SK-N-SH (cell line): Measurements from ENCODE around the gene MCC. TPM values are rescaled to one million over a fixed set of nuclear protein-coding genes. Genes with fewer than 3 reads are reported as not detected.

ENCODE experiments used
- CTCF ChIA-PET: fragments of 300-600, 350-600 bp; formaldehyde crosslinking; extraction: SDS; loops from one replicate; lab custom pipeline; 2021; lab: Yijun Ruan, JAX
- POLR2A ChIA-PET: fragments of 350-600 bp; sonication (Branson Sonifier 250); formaldehyde crosslinking; extraction: SDS; loops from one replicate; lab custom pipeline; 2020; ENCODE audit warnings: antibody characterized with exemption, inconsistent platforms; lab: Yijun Ruan, JAX
- DNase-seq: peaks from one replicate; pipeline ENCODE4 v3.0.0; 2012
- H2AFZ ChIP-seq: fragments of 200-600 bp; sonication (generic); 2 replicates; pipeline ENCODE4 v1.8.1; 2016; ENCODE audit warnings: antibody characterized with exemption, mild to moderate bottlenecking, low read depth
- H3F3A ChIP-seq: fragments of 200-600 bp; sonication (generic); replicated peaks from 2 replicates; pipeline ENCODE3; 2016; ENCODE audit warnings: antibody characterized with exemption, mild to moderate bottlenecking; ENCODE audit not compliant: insufficient read depth
- H3K27ac ChIP-seq, 2 experiments: fragments of 200-500 bp in 1 of 2; fragments of 200-600 bp in 1 of 2; sonication (Bioruptor generic) in 1 of 2; sonication (generic), shearing (Covaris generic) in 1 of 2; 2 replicates each; pipeline versions ENCODE4 v1.5.1 to v1.6.1; 2014 to 2016; ENCODE audit warnings: low read depth in 2 of 2, inconsistent platforms in 1 of 2, low read length in 1 of 2, mild to moderate bottlenecking in 1 of 2, mixed read lengths in 1 of 2
- H3K27me3 ChIP-seq: fragments of 200-600 bp; sonication (generic), shearing (Covaris generic); 2 replicates; pipeline ENCODE4 v1.6.1; 2016; ENCODE audit warnings: mixed run types; ENCODE audit not compliant: insufficient read depth
- H3K36me3 ChIP-seq, 2 experiments: fragments of 200-500 bp in 1 of 2; fragments of 200-600 bp in 1 of 2; sonication (Bioruptor generic) in 1 of 2; sonication (generic) in 1 of 2; replicated peaks in 1 of 2; 2 replicates each; pipeline versions ENCODE3 to v1.5.1; 2014 to 2016; ENCODE audit warnings: low read length in 1 of 2, mild to moderate bottlenecking in 1 of 2; ENCODE audit not compliant: insufficient read depth in 2 of 2, control insufficient read depth in 1 of 2
- H3K4me1 ChIP-seq, 2 experiments: fragments of 200-500 bp in 1 of 2; fragments of 200-600 bp in 1 of 2; sonication (Bioruptor generic) in 1 of 2; sonication (generic), shearing (Covaris generic) in 1 of 2; 2 replicates each; pipeline versions ENCODE4 v1.5.1 to v1.6.1; 2014 to 2016; ENCODE audit warnings: low read depth in 1 of 2, low read length in 1 of 2, mixed run types in 1 of 2; ENCODE audit not compliant: insufficient read depth in 2 of 2, control insufficient read depth in 1 of 2
- H3K4me2 ChIP-seq: fragments of 200-600 bp; sonication (generic), shearing (Covaris generic); 2 replicates; pipeline ENCODE4 v1.6.1; 2017; ENCODE audit warnings: mixed run types
- H3K4me3 ChIP-seq, 2 experiments: fragments of 200-500 bp in 1 of 2; fragments of 200-600 bp in 1 of 2; sonication (Bioruptor generic) in 1 of 2; sonication (generic), shearing (Covaris generic) in 1 of 2; 2 replicates each; pipeline versions ENCODE4 v1.5.1 to v1.8.1; 2014 to 2016; ENCODE audit warnings: low read depth in 2 of 2, inconsistent platforms in 1 of 2, low read length in 1 of 2, mild to moderate bottlenecking in 1 of 2, mixed read lengths in 1 of 2, moderate library complexity in 1 of 2
- H3K79me2 ChIP-seq: fragments of 200-600 bp; sonication (generic); 2 replicates; pipeline ENCODE4 v1.8.1; 2017; ENCODE audit warnings: mild to moderate bottlenecking; ENCODE audit not compliant: insufficient read depth
- H3K9ac ChIP-seq: fragments of 200-600 bp; sonication (generic); 2 replicates; pipeline ENCODE4 v1.6.1; 2017; ENCODE audit warnings: mixed run types
- H3K9me2 ChIP-seq: fragments of 200-600 bp; sonication (generic); 2 replicates; pipeline ENCODE4 v1.6.1; 2017; ENCODE audit warnings: mixed run types
- H3K9me3 ChIP-seq: fragments of 200-600 bp; sonication (generic); 2 replicates; pipeline ENCODE4 v1.6.1; 2017; ENCODE audit warnings: mixed run types, mild to moderate bottlenecking, moderate library complexity
- H4K20me1 ChIP-seq: fragments of 200-600 bp; sonication (generic); 2 replicates; pipeline ENCODE4 v1.6.1; 2017; ENCODE audit warnings: mild to moderate bottlenecking, mixed run types; ENCODE audit not compliant: insufficient read depth
- CHD2 ChIP-seq: fragments of 150-350 bp; IDR thresholded peaks from 2 replicates; pipeline ENCODE4 v1.6.1; 2018; ENCODE audit warnings: low read length; ENCODE audit not compliant: partially characterized antibody
- EP300 ChIP-seq, 2 experiments: IDR thresholded peaks; 2 replicates each; pipeline versions ENCODE4 v1.4.0 to v1.6.1; 2012; ENCODE audit warnings: borderline replicate concordance in 1 of 2, low read depth in 1 of 2, low read length in 1 of 2
- EZH2phosphoT487 ChIP-seq: fragments of 200-600 bp; sonication (generic); IDR thresholded peaks from 2 replicates; pipeline ENCODE4 v1.6.1; 2017; ENCODE audit warnings: low read depth, mixed run types, mild to moderate bottlenecking, antibody characterized with exemption, moderate library complexity, borderline replicate concordance
- GATA2 ChIP-seq: sonication (generic); formaldehyde crosslinking; IDR thresholded peaks from 2 replicates; pipeline ENCODE4 v1.5.0; 2020; ENCODE audit warnings: mild to moderate bottlenecking, missing genetic modification reagents
- MXI1 ChIP-seq: IDR thresholded peaks from 2 replicates; pipeline ENCODE4 v1.6.1; 2012; ENCODE audit warnings: mild to moderate bottlenecking, low read depth, low read length, improper control_type of control experiment
- NFIC ChIP-seq: IDR thresholded peaks from 2 replicates; pipeline ENCODE4 v1.4.0; 2012; ENCODE audit warnings: borderline replicate concordance
- RAD21 ChIP-seq: IDR thresholded peaks from 2 replicates; pipeline ENCODE4 v1.6.1; 2012; ENCODE audit warnings: mild to moderate bottlenecking, low read length
- RCOR1 ChIP-seq: fragments of 150-350 bp; IDR thresholded peaks from 2 replicates; pipeline ENCODE4 v1.6.1; 2017; ENCODE audit warnings: antibody characterized with exemption, low read length
- REST ChIP-seq: IDR thresholded peaks from 2 replicates; pipeline ENCODE4 v1.6.1; 2012; ENCODE audit warnings: mild to moderate bottlenecking, low read depth, low read length, moderate library complexity
- TAF1 ChIP-seq: IDR thresholded peaks from 2 replicates; pipeline ENCODE4 v1.6.1; 2012; ENCODE audit warnings: low read depth, mild to moderate bottlenecking, low read length, moderate library complexity, borderline replicate concordance
- TCF12 ChIP-seq: IDR thresholded peaks from 2 replicates; pipeline ENCODE4 v1.4.0; 2012
- WGBS: methylation state at CpG from one replicate; pipeline ENCODE4 v1.1.6; 2017; ENCODE audit warnings: low lambda C conversion rate; 5-methylcytosine and 5-hydroxymethylcytosine counted together
- polyA plus RNA-seq, 3 experiments: library from polyadenylated mRNA; depleted of rRNA; stranded (reverse); fragments of >200 nt; gene quantifications; 2 replicates each; pipeline ENCODE4 v1.2.3, GENCODE V29; 2012
- TF ChIP-seq, protein P1 (sequence below): fragments of 150-350 bp; IDR thresholded peaks from 2 replicates; pipeline ENCODE4 v1.6.1; 2017; ENCODE audit warnings: antibody characterized with exemption, low read length, low read depth, borderline replicate concordance

Gene MCC
- polyA plus RNA-seq, 1 of the 3 experiments (the other 2 are of a cell fraction), result 3.6 TPM

DNA sequence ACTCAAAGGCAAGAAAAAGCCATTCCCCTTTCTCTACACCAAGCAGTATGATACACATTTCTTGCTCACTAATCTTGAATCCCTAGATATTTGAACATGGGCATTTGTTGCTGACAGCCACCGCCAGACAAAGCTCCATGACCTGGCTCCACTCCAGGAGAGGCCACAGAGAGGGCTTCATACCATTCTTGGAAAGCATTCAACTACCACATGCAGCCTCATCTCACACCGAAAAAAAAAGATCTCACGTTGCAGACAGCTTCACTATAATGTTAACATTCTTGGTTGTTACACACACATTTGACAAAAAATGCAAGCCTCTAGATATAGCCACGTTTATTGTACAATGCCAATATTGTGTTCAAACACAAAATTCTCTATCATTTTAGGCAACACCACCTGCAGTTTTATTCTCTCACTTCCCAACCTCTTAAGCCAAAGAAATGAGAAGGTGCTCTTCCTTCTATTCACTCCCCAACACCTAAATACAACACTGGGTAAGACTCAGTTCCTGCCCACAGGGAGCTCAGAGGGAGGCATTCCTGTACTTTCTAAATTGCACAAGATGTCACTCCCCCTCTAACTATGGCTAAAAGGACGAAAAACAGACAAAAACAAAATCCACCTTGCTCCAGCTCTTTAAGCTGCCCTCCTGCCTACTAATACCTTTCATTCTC is 275.9 kb downstream of the MCC start:
- Histone ChIP-seq H4K20me1 (no peaks in the 10 kb centered on the region), H3K27ac (peak overlapping the region in 1 of 2 experiments; percentile 40; a peak in 2 of 4 replicates), H3K4me1 (peaks cover 0 to 34% of the 10 kb centered on the region in 2 experiments; a peak in 2 of 4 replicates), H3K9me3 (no peaks in the 10 kb centered on the region), H3K9ac (no peak overlapping the region), H3F3A (no peaks in the 10 kb centered on the region), H3K27me3 (no peaks in the 10 kb centered on the region), H3K36me3 (no peaks in the 10 kb centered on the region), H2AFZ (no peak overlapping the region; the same call in 1 of the 2 replicates), H3K4me3 (no peak overlapping the region), H3K9me2 (no peaks in the 10 kb centered on the region), H3K79me2 (no peaks in the 10 kb centered on the region), H3K4me2 (no peak overlapping the region)
- 9% methylated on average over 5 of the region's 5 CpGs for WGBS
- POLR2A ChIA-PET, result no interaction called here
- TF ChIP-seq MXI1 (peak; percentile 82), RCOR1 (peak; percentile 21; the same call in 1 of the 2 replicates), TAF1 (no peak), GATA2 (CRISPR knock-in tag) (no peak), EP300 (IDR thresholded peaks at IDR 0.05; ENCODE audit: borderline replicate concordance in 1 of 2, low read depth in 1 of 2, low read length in 1 of 2) (peak in 1 of 2 experiments; percentile 27; a peak in 1 of 4 replicates), EZH2phosphoT487 (no peak), REST (no peak), TCF12 (no peak), NFIC (peak; percentile 43; the same call in 1 of the 2 replicates), RAD21 (peak; percentile 34), CHD2 (peak; percentile 9)
- TF ChIP-seq, protein P1, sequence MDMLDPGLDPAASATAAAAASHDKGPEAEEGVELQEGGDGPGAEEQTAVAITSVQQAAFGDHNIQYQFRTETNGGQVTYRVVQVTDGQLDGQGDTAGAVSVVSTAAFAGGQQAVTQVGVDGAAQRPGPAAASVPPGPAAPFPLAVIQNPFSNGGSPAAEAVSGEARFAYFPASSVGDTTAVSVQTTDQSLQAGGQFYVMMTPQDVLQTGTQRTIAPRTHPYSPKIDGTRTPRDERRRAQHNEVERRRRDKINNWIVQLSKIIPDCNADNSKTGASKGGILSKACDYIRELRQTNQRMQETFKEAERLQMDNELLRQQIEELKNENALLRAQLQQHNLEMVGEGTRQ, result no peak
- CTCF ChIA-PET, result interaction anchor here (1.3 to 1.4 kb wide), 3 partner anchors 102 to 299 kb away, joined by 3 to 5 read pairs (median 3); no protein-coding TSS in a partner anchor
- peak; percentile 59 for DNase-seq
